Nucleus accumbens (tissue), 56 donors: ENCODE measurements around the gene TLR5.

Experiments used
- DNase-seq, 56 donors: peaks; one replicate each; lab custom pipeline; 2025; lab: John Stamatoyannopoulos, UW

TLR5 gene

DNA sequence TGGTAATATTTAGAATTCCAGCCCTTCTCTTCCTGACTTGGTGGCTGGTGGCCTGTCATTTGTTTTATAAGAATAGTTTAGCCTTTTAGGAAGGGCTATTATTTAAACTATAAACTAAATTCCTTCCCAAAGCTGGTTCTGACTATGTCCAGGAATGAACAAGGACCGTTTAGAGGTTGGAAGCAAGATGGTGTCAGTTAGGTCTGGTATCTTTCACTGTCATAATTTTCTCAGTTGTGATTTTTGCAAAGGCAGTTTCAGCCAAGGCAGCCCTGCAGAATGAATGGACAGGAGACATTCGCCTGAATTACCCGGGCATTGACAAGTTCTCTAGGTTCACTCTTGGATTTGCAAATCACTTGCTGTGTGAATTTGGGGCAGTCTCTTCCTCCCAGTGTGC, 67.2 kb downstream of the TLR5 start:
- no peak for DNase-seq

DNA sequence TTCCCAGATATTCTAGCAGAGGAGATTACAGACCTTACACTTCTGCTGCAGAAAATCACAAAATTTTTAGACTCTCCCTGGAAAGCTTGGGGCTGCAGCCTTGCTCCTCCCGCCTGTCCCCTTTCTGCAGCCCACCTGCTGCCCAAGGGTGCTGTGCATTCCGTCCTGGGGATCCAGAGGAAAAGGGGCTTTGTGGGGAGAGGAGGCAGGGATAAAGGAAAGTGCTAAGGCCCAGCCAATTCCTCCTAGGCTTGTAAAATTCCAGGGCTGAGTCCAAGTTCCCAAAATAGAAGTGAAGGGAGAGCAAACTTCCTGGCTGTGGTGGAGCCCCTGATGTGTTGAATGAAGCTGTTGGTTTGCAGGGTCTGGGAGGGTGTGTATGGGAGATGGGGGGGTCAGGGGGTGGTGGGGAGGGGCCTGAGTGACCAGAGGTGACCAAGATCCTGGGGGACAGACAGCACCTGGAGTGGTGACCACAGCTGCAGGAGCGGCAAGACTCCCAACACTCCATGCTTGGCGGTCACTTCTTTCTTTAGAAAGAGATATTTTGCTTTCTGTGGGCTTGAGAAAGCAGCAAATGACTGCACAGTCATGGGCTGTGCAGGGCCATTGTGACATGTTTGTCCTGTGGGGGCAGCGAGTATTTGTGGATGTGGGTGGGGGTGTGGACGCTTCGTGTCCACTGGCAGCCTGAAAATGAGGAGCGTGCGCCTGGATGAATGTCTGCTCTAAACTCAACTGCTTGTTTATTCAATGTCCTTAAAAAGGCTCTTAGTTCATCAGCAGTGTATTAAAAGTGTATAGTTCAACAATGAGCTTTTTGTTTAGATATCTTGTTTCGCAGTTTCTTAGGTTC, 68.4 kb downstream of the TLR5 start:
- DNase-seq, result peak in 1 of 56 donors; percentile 8

DNA sequence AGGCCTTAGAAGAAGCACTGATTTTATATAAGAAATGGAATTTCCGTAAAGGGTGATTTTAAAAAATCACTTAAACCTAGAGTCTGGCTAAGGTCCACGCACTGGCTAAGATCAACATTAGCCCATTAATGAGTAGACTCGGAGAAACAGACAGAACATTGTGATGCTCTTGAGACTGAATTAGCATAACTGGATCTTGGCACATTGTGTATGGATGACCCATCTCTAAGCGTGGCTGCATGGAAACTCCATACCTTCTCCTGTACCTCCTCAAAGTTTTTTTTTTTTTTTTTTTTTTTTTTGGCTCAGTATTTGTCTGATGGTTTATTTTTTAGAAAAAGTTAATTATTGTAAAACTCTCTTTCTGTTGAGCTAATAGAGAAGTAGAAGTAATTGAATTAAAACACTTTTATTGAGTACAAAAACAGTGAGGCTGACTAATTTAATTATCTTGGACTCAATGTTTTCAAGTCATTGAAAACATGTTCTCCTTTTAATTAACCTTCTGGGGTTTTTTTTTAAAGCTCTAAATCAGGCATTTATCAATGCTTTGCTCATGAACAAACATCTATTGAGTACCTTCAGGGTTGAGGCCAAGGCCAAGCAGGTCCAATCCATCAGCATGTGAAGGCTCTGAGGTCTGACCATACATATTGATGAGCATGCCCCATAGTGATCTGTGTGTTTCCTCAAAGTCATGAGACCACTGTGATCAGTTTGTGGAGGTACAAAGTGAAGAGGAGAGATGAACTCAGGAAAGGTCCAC, 74.0 kb downstream of the TLR5 start:
- DNase-seq, result peak in 1 of 56 donors; percentile 19

DNA sequence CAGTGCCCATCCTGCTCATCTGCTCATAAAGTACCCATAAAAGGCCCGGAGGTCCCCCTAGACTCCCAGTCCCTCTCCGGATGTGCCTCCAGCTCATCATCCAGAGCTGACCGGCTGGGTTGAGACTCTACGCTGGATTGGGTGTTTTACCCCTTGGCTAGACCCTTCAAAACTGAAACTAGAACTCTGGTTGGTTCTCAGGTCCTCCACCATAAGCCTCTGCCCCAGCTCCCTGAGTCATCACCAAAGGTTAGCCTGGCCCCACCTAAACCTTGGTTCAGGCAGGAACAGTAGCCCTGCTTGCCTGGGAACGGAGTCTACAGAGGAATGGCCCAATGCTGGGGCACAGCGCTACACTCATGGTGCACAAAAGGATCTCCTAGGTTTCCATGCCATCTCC, 75.1 kb downstream of the TLR5 start:
- no peak for DNase-seq

DNA sequence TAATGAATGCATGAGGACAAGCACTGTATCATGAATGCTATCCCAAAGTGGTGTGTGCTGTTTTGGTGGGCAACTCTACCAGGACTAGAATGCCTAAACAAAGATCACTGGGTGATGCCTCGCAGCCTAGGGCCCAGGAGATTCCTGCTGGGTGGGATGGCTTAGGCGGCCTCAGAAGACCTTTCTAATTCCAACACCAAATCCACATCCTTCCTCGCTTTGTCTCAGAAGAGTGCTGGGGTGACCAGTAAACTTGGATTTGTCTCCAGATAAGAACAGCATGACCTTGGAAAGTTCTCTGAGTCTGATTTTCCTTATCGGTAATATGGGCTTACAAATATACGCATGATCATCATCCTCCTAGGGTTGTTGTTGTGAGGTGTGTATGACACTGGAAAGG, 76.6 kb downstream of the TLR5 start:
- DNase-seq, result no peak

DNA sequence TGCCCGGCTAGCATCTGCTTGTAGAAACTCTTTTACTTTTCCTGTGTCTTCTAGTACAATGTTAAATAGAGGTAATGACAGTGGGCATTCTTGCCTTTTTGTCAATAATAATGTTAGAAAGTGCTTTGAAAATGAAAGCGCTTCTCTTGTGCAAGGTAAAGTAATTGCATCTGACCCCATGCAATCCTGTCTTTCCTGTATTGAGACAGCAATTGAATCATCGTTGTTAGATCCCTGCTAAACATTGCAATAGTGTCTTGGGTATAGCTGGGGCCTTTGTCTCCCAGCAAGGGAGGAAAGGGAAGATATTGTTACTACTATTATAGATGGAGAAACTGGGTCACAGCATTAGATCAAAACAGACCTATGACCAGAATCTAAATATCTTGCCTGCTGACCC, 80.9 kb downstream of the TLR5 start:
- DNase-seq, result no peak

DNA sequence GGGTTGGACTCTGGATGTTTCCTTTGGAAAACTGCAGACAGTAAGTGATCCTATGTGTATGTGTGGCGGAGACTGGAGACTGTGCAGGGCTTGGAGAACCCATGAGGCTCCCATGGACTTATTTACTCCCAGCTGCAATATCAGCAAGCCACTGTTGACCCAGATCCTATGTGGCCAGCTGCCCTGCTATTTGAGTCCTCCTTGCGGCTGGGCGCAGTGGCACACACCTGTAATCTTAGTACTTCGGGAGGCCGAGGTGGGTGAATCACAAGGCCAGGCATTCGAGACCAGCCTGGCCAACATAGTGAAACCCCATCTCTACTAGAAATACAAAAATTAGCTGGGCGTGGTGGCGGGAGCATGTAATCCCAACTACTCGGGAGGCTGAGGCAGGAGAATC, 83.5 kb downstream of the TLR5 start:
- DNase-seq, result no peak
